GM12878 (cell line): Measurements from ENCODE around the gene VWA8. TPM values are rescaled to one million over a fixed set of nuclear protein-coding genes. Genes with fewer than 3 reads are reported as not detected.

Experiments
- ATAC-seq: fragments of 200-7000 bp; cut with Tn5 transposase; 3 replicates; pipeline ENCODE4 v1.9.1; 2020; ENCODE audit warnings: mild to moderate bottlenecking, moderate library complexity
- BruUV-seq: library from RNA; stranded (reverse); fragments of 400-500 nt; replicated peaks from 2 replicates; lab custom pipeline; 2021; lab: Mats Ljungman, UMichigan
- CTCF ChIA-PET: fragments of 300-600 bp; sonication (Branson Sonifier 250); formaldehyde crosslinking; extraction: SDS; loops from one replicate; lab custom pipeline; 2021; ENCODE audit warnings: inconsistent platforms; lab: Yijun Ruan, JAX
- POLR2A ChIA-PET: fragments of 350-600 bp; formaldehyde crosslinking; extraction: SDS; loops from one replicate; lab custom pipeline; 2021; ENCODE audit warnings: inconsistent platforms; lab: Charles Lee
- RAD21 ChIA-PET: fragments of 300-600 bp; sonication (Branson Sonifier 250); formaldehyde crosslinking; loops from one replicate; lab custom pipeline; 2023; ENCODE audit warnings: antibody characterized with exemption; ENCODE audit not compliant: unreplicated experiment; lab: Charles Lee
- SMC1A ChIA-PET: fragments of 300-600 bp; sonication (Branson Sonifier 250); formaldehyde crosslinking; loops from one replicate; lab custom pipeline; 2023; ENCODE audit not compliant: unreplicated experiment, uncharacterized antibody; lab: Charles Lee
- DNase-seq: peaks from one replicate; pipeline ENCODE4 v3.0.0-alpha.2; 2011; ENCODE audit warnings: low read depth, low spot score
- FAIRE-seq: peaks from 3 replicates; lab custom pipeline; 2011; peaks lifted over from hg19 to GRCh38; lab: Jason Lieb, UNC
- H2AFZ ChIP-seq: 2 replicates; pipeline ENCODE4 v1.6.0; 2011; ENCODE audit warnings: low read depth, low read length, control low read depth; ENCODE audit not compliant: control insufficient read depth
- H3K27ac ChIP-seq: 2 replicates; pipeline ENCODE4 v1.5.1; 2011; ENCODE audit warnings: control low read depth; ENCODE audit not compliant: control insufficient read depth, insufficient read depth
- H3K27me3 ChIP-seq, 2 experiments: replicated peaks in 1 of 2; 2 replicates each; pipeline versions ENCODE4 v1.6.0 to v1.6.1; 2011; ENCODE audit warnings: low read length in 1 of 2; ENCODE audit not compliant: control insufficient read depth in 2 of 2, insufficient read depth in 2 of 2
- H3K36me3 ChIP-seq, 2 experiments: 2 replicates each; pipeline ENCODE4 v1.5.1; 2011; ENCODE audit warnings: low read length in 1 of 2; ENCODE audit not compliant: control insufficient read depth in 2 of 2, insufficient read depth in 2 of 2
- H3K4me1 ChIP-seq: 2 replicates; pipeline ENCODE4 v1.6.1; 2011; ENCODE audit warnings: mild to moderate bottlenecking, low read length, moderate library complexity, mixed read lengths; ENCODE audit not compliant: control insufficient read depth, insufficient read depth
- H3K4me2 ChIP-seq: 2 replicates; pipeline ENCODE4 v1.6.0; 2011; ENCODE audit warnings: control low read depth; ENCODE audit not compliant: control insufficient read depth, insufficient read depth
- H3K4me3 ChIP-seq: fragments of 200-600 bp; sonication (generic); 2 replicates; pipeline ENCODE4 v1.5.1; 2016
- H3K79me2 ChIP-seq: 2 replicates; pipeline ENCODE4 v1.6.0; 2011; ENCODE audit warnings: low read length; ENCODE audit not compliant: control insufficient read depth, insufficient read depth
- H3K9ac ChIP-seq: 2 replicates; pipeline ENCODE4 v1.8.0; 2011; ENCODE audit warnings: low read length, control low read depth, mixed read lengths; ENCODE audit not compliant: control insufficient read depth, insufficient read depth
- H3K9me3 ChIP-seq: replicated peaks from 3 replicates; pipeline ENCODE4 v1.5.1; 2011; ENCODE audit warnings: mild to moderate bottlenecking, low read length; ENCODE audit not compliant: control insufficient read depth, insufficient read depth
- H4K20me1 ChIP-seq: 2 replicates; pipeline ENCODE4 v1.6.0; 2011; ENCODE audit not compliant: control insufficient read depth, insufficient read depth
- BMI1 ChIP-seq: fragments of 450-650 bp; IDR thresholded peaks from 2 replicates; pipeline ENCODE4 v1.6.1; 2016; ENCODE audit warnings: mild to moderate bottlenecking, moderate library complexity, borderline replicate concordance
- CREB1 ChIP-seq: IDR thresholded peaks from 2 replicates; pipeline ENCODE4 v1.6.1; 2012; ENCODE audit warnings: low read depth, mild to moderate bottlenecking, inconsistent platforms
- ESRRA ChIP-seq: IDR thresholded peaks from 2 replicates; pipeline ENCODE4 v1.6.1; 2012; ENCODE audit warnings: mild to moderate bottlenecking, low read length, improper control_type of control experiment
- ETV6 ChIP-seq, 2 experiments: fragments of 450-650 bp in 1 of 2; IDR thresholded peaks in 1 of 2; conservative IDR thresholded peaks in 1 of 2; 2 replicates each; pipeline ENCODE4 v1.6.1; 2014; ENCODE audit warnings: antibody characterized with exemption in 1 of 2, borderline replicate concordance in 1 of 2, low read depth in 1 of 2, mild to moderate bottlenecking in 1 of 2, moderate library complexity in 1 of 2
- EZH2 ChIP-seq: IDR thresholded peaks from 2 replicates; pipeline ENCODE4 v1.6.1; 2012; ENCODE audit warnings: low read depth, mild to moderate bottlenecking, control low read depth, inconsistent platforms, low read length, borderline replicate concordance; ENCODE audit not compliant: control insufficient read depth
- GATAD2B ChIP-seq: fragments of 450-650 bp; conservative IDR thresholded peaks from 2 replicates; pipeline ENCODE4 v1.6.1; 2017; ENCODE audit warnings: low read depth, mild to moderate bottlenecking, moderate library complexity
- HDGF ChIP-seq: fragments of 450-650 bp; IDR thresholded peaks from 2 replicates; pipeline ENCODE4 v1.6.1; 2016; ENCODE audit warnings: antibody characterized with exemption
- MYB ChIP-seq: fragments of 150-350 bp; IDR thresholded peaks from 2 replicates; pipeline ENCODE4 v1.6.1; 2014; ENCODE audit warnings: mild to moderate bottlenecking, low read depth, low read length, borderline replicate concordance
- NBN ChIP-seq: fragments of 450-650 bp; IDR thresholded peaks from 2 replicates; pipeline ENCODE4 v1.6.1; 2016
- NR2C1 ChIP-seq: fragments of 450-650 bp; IDR thresholded peaks from 2 replicates; pipeline ENCODE4 v1.6.1; 2017; ENCODE audit warnings: antibody characterized with exemption, mild to moderate bottlenecking, moderate library complexity
- ZNF207 ChIP-seq: fragments of 450-650 bp; IDR thresholded peaks from 2 replicates; pipeline ENCODE4 v1.6.1; 2014; ENCODE audit warnings: antibody characterized with exemption, mild to moderate bottlenecking, borderline replicate concordance
- ZNF217 ChIP-seq: fragments of 450-650 bp; IDR thresholded peaks from 2 replicates; pipeline ENCODE4 v1.6.1; 2017; ENCODE audit warnings: antibody characterized with exemption, mild to moderate bottlenecking
- WGBS: methylation state at CpG from one replicate; pipeline ENCODE4 v1.1.6; 2016; ENCODE audit warnings: low lambda C conversion rate; ENCODE audit not compliant: insufficient replicate concordance, insufficient coverage; ENCODE audit errors: missing lambda C conversion rate; 5-methylcytosine and 5-hydroxymethylcytosine counted together
- in situ Hi-C: fragments of 300-500 bp; cut with MboI; formaldehyde crosslinking; loops from 9 replicates; pipeline ENCODE4 v1.14.3; 2018; ENCODE audit warnings: mixed read lengths
- intact Hi-C: fragments of 100-400 bp; cut with micrococcal nuclease; formaldehyde crosslinking; loops from one replicate; pipeline ENCODE4 v1.14.2; 2022; ENCODE audit not compliant: unreplicated experiment
- polyA plus RNA-seq, 11 experiments: library from polyadenylated mRNA; depleted of rRNA in 4 of 11; unstranded in 6 of 11; stranded (reverse) in 5 of 11; fragments of >200 nt; fragmentation: Nextera tagmentation in 4 of 11; fragmentation: Illumina TruSeq in 1 of 11; extraction: Ambion mirVana in 4 of 11; extraction: Trizol in 1 of 11; gene quantifications; 1 replicate in 1 of 11; 2 replicates in 10 of 11; pipeline versions ENCODE4 v1.2.1 to v1.2.3, GENCODE V29; 2011 to 2016; ENCODE audit warnings: inconsistent platforms in 2 of 11, missing spikeins in 2 of 11, low read depth in 1 of 11
- total RNA-seq, 4 experiments: library from RNA; depleted of rRNA in 3 of 4; stranded (reverse); fragments of >200 nt in 3 of 4; fragmentation: Illumina TruSeq in 1 of 4; extraction: Trizol in 1 of 4; gene quantifications; 2 replicates each; pipeline versions ENCODE4 v1.2.1 to v1.2.3, GENCODE V29; 2013 to 2021
- TF ChIP-seq, protein P1 (sequence below): IDR thresholded peaks from 2 replicates; pipeline ENCODE4 v1.6.1; 2012; ENCODE audit warnings: mild to moderate bottlenecking, low read depth, low read length
- TF ChIP-seq, protein P2 (sequence below): fragments of 450-650 bp; IDR thresholded peaks from 2 replicates; pipeline ENCODE4 v1.6.1; 2017; ENCODE audit warnings: mild to moderate bottlenecking, moderate library complexity
- TF ChIP-seq, protein P3 (sequence below): IDR thresholded peaks from 2 replicates; pipeline ENCODE4 v1.6.1; 2012; ENCODE audit warnings: low read depth, low read length, improper control_type of control experiment

Gene VWA8
- total and polyA plus RNA-seq, 10 of the 15 experiments (the other 5 are each of a cell fraction or from before 2014, with no cell fraction given), result 3.0 to 21.8 (median 13.5) TPM

DNA sequence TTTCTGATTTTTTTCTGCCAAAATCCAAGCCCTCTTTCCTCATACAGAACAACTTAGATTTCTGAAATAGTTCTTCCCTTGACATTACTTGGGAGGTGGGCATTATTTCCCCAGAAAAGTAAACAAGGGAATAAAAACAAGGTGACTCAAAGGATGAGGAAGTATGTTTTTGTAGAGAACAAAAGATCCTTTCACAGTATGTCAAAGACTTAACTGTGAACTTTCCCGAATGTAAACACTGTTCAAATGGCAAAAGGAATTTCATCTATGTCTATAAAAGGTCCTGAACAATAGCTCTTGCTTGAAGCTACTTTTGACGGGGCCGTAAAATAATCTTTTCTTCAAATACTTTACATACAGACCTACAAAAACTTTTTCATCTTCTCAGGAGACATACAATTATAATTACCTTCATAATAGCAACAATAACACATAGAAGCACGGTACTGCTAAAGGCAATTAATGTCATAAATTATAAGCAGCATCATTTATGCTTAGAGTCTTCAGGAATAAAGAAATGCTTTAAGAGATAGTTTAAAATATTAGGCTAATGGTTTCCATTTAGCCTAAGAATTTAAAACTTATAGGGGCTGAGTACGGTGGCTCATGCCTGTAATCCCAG, 312.5 kb downstream of the VWA8 start:
- 98% methylated on average over 5 of the region's 5 CpGs for WGBS
- SMC1A ChIA-PET, result interaction anchor here (0.7 to 1.7 kb wide), 4 partner anchors 20 to 331 kb away, joined by 3 to 6 read pairs (median 4); no protein-coding TSS in a partner anchor
- no peaks in the 10 kb centered on the region for H3K27me3 ChIP-seq
- no peak overlapping the region for H3K4me3 ChIP-seq
- no peak overlapping the region for H3K9ac ChIP-seq
- H3K27ac ChIP-seq, result no peak overlapping the region
- no peak overlapping the region for H3K4me2 ChIP-seq
- no peak overlapping the region for H2AFZ ChIP-seq
- RAD21 ChIA-PET, result no interaction called here
- DNase-seq (no peak), ATAC-seq (no peak), FAIRE-seq (no peak)
- no peaks in the 10 kb centered on the region for H4K20me1 ChIP-seq
- H3K4me1 ChIP-seq, result no peaks in the 10 kb centered on the region
- CTCF ChIA-PET, result interaction anchor here (0.6 to 2.0 kb wide), 7 partner anchors 14 to 263 kb away, joined by 3 to 8 read pairs (median 3); no protein-coding TSS in a partner anchor
- intact Hi-C loops, result no loop called here
- H3K9me3 ChIP-seq, result no peaks in the 10 kb centered on the region
- no peaks in the 10 kb centered on the region; a peak in 1 of 4 replicates for H3K36me3 ChIP-seq
- H3K79me2 ChIP-seq, result no peaks in the 10 kb centered on the region
- in situ Hi-C loops, result no loop called here
- no TSS peak for BruUV-seq
- POLR2A ChIA-PET, result interaction anchor here (0.6 kb wide), 1 partner anchor 302 kb away, joined by 7 read pairs; no protein-coding TSS in a partner anchor
- TF ChIP-seq ZNF217, result no peak
- no peak for TF ChIP-seq MYB
- no peak for TF ChIP-seq ESRRA
- TF ChIP-seq, protein P1, sequence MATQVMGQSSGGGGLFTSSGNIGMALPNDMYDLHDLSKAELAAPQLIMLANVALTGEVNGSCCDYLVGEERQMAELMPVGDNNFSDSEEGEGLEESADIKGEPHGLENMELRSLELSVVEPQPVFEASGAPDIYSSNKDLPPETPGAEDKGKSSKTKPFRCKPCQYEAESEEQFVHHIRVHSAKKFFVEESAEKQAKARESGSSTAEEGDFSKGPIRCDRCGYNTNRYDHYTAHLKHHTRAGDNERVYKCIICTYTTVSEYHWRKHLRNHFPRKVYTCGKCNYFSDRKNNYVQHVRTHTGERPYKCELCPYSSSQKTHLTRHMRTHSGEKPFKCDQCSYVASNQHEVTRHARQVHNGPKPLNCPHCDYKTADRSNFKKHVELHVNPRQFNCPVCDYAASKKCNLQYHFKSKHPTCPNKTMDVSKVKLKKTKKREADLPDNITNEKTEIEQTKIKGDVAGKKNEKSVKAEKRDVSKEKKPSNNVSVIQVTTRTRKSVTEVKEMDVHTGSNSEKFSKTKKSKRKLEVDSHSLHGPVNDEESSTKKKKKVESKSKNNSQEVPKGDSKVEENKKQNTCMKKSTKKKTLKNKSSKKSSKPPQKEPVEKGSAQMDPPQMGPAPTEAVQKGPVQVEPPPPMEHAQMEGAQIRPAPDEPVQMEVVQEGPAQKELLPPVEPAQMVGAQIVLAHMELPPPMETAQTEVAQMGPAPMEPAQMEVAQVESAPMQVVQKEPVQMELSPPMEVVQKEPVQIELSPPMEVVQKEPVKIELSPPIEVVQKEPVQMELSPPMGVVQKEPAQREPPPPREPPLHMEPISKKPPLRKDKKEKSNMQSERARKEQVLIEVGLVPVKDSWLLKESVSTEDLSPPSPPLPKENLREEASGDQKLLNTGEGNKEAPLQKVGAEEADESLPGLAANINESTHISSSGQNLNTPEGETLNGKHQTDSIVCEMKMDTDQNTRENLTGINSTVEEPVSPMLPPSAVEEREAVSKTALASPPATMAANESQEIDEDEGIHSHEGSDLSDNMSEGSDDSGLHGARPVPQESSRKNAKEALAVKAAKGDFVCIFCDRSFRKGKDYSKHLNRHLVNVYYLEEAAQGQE, result no peak
- TF ChIP-seq EZH2, result no peak
- TF ChIP-seq NBN, result no peak
- no peak for TF ChIP-seq ETV6 (conservative IDR thresholded peaks at IDR 0.05 in 1 of 2, IDR thresholded peaks at IDR 0.05 in 1 of 2; ENCODE audit: borderline replicate concordance in 1 of 2, low read depth in 1 of 2)
- TF ChIP-seq, protein P2, sequence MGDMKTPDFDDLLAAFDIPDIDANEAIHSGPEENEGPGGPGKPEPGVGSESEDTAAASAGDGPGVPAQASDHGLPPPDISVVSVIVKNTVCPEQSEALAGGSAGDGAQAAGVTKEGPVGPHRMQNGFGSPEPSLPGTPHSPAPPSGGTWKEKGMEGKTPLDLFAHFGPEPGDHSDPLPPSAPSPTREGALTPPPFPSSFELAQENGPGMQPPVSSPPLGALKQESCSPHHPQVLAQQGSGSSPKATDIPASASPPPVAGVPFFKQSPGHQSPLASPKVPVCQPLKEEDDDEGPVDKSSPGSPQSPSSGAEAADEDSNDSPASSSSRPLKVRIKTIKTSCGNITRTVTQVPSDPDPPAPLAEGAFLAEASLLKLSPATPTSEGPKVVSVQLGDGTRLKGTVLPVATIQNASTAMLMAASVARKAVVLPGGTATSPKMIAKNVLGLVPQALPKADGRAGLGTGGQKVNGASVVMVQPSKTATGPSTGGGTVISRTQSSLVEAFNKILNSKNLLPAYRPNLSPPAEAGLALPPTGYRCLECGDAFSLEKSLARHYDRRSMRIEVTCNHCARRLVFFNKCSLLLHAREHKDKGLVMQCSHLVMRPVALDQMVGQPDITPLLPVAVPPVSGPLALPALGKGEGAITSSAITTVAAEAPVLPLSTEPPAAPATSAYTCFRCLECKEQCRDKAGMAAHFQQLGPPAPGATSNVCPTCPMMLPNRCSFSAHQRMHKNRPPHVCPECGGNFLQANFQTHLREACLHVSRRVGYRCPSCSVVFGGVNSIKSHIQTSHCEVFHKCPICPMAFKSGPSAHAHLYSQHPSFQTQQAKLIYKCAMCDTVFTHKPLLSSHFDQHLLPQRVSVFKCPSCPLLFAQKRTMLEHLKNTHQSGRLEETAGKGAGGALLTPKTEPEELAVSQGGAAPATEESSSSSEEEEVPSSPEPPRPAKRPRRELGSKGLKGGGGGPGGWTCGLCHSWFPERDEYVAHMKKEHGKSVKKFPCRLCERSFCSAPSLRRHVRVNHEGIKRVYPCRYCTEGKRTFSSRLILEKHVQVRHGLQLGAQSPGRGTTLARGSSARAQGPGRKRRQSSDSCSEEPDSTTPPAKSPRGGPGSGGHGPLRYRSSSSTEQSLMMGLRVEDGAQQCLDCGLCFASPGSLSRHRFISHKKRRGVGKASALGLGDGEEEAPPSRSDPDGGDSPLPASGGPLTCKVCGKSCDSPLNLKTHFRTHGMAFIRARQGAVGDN, result no peak
- no peak for TF ChIP-seq HDGF
- TF ChIP-seq NR2C1, result no peak
- TF ChIP-seq, protein P3, sequence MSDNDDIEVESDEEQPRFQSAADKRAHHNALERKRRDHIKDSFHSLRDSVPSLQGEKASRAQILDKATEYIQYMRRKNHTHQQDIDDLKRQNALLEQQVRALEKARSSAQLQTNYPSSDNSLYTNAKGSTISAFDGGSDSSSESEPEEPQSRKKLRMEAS, result no peak
- no peak for TF ChIP-seq BMI1
- TF ChIP-seq ZNF207, result no peak
- no peak for TF ChIP-seq GATAD2B
- no peak for TF ChIP-seq CREB1
